GM12874 (cell line): Measurements from ENCODE around the gene SNX32.

ENCODE experiments used
- TF ChIP-seq, protein P1 (sequence below): IDR thresholded peaks from 2 replicates; pipeline ENCODE4 v1.5.1; 2011; ENCODE audit warnings: low read depth, mild to moderate bottlenecking, control low read depth, low read length, moderate library complexity; ENCODE audit not compliant: insufficient read depth

SNX32 gene

GRCh38 chr11:65793625-65794400 lies 40.0 kb upstream of the SNX32 start:
- TF ChIP-seq, protein P1, sequence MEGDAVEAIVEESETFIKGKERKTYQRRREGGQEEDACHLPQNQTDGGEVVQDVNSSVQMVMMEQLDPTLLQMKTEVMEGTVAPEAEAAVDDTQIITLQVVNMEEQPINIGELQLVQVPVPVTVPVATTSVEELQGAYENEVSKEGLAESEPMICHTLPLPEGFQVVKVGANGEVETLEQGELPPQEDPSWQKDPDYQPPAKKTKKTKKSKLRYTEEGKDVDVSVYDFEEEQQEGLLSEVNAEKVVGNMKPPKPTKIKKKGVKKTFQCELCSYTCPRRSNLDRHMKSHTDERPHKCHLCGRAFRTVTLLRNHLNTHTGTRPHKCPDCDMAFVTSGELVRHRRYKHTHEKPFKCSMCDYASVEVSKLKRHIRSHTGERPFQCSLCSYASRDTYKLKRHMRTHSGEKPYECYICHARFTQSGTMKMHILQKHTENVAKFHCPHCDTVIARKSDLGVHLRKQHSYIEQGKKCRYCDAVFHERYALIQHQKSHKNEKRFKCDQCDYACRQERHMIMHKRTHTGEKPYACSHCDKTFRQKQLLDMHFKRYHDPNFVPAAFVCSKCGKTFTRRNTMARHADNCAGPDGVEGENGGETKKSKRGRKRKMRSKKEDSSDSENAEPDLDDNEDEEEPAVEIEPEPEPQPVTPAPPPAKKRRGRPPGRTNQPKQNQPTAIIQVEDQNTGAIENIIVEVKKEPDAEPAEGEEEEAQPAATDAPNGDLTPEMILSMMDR = no peak

GRCh38 chr11:65794570-65795510 lies 38.9 kb upstream of the SNX32 start:
- TF ChIP-seq, protein P1 = no peak

GRCh38 chr11:65796726-65797601 lies 36.8 kb upstream of the SNX32 start:
- TF ChIP-seq, protein P1 = no peak

GRCh38 chr11:65797711-65798110 lies 36.1 kb upstream of the SNX32 start:
- TF ChIP-seq, protein P1 = no peak

- TF ChIP-seq, protein P1 = no peak
Measured at GRCh38 chr11:65798882-65799281, 34.9 kb upstream of the SNX32 start.

- TF ChIP-seq, protein P1 = no peak
Measured at GRCh38 chr11:65801153-65801987, 32.4 kb upstream of the SNX32 start.
